GM12865 (cell line): ENCODE data around the gene CAPS.
"Not testable (repeated sequence)": the region's sequence is repeated elsewhere in the genome, so short reads cannot be mapped to it uniquely, and the experiment has no call there.

Source experiments
- DNase-seq: peaks from one replicate; pipeline ENCODE4 v3.0.0; 2010; ENCODE audit warnings: low read depth
- H3K4me3 ChIP-seq: 2 replicates; pipeline ENCODE4 v1.5.1; 2011; ENCODE audit warnings: mild to moderate bottlenecking, low read depth, low read length, control low read depth
- CTCF ChIP-seq: IDR thresholded peaks from 2 replicates; pipeline ENCODE4 v1.5.1; 2011; ENCODE audit warnings: low read length, control low read depth, low read depth, inconsistent platforms; ENCODE audit not compliant: insufficient read depth; ENCODE audit errors: missing control alignments

The CAPS gene

GRCh38 chr19:5913739-5914357, at the start of gene CAPS:
Gene CAPS (plus strand): TSS chr19:5914254. CDS start chr19:5914407, 153 bp downstream.
- TF ChIP-seq CTCF, result no peak
- DNase-seq, result no peak
- no peak within 1 kb of the TSS for H3K4me3 ChIP-seq

- TF ChIP-seq CTCF, result no peak
- DNase-seq, result no peak
- no peak overlapping the region for H3K4me3 ChIP-seq
Measured at GRCh38 chr19:5864725-5865486, 49.1 kb upstream of the CAPS start.

GRCh38 chr19:5865772-5866171, 48.3 kb upstream of the CAPS start:
- no peak for DNase-seq
- no peak overlapping the region for H3K4me3 ChIP-seq
- no peak for TF ChIP-seq CTCF

- no peak overlapping the region for H3K4me3 ChIP-seq
- no peak for TF ChIP-seq CTCF
- DNase-seq, result no peak
Measured at GRCh38 chr19:5867201-5868136, 46.6 kb upstream of the CAPS start.

- no peak for DNase-seq
- no peak for TF ChIP-seq CTCF
Measured at GRCh38 chr19:5870986-5871394, 43.1 kb upstream of the CAPS start.

GRCh38 chr19:5873617-5874199, 40.3 kb upstream of the CAPS start:
- TF ChIP-seq CTCF, result no peak
- DNase-seq, result no peak
- no peak overlapping the region for H3K4me3 ChIP-seq

More at GRCh38 chr19:5870986-5871394, 43.1 kb upstream of the CAPS start:
- no peak overlapping the region for H3K4me3 ChIP-seq

- H3K4me3 ChIP-seq, DNase-seq: not testable (repeated sequence)
Measured at GRCh38 chr19:5874496-5874895, 39.6 kb upstream of the CAPS start.
